MM.1S (cell line): ENCODE data around the gene UNC5C.

Source experiments
- DNase-seq: peaks from one replicate; pipeline ENCODE4 v3.0.0-alpha.2; 2015
- H2AFZ ChIP-seq: fragments of 300-600 bp; sonication (generic); 2 replicates; pipeline ENCODE4 v1.6.0; 2016; ENCODE audit warnings: antibody characterized with exemption, low read length
- H3F3A ChIP-seq: fragments of 300-600 bp; sonication (generic); 2 replicates; pipeline ENCODE4 v1.6.1; 2016; ENCODE audit warnings: mild to moderate bottlenecking, antibody characterized with exemption, low read length, moderate library complexity, mixed read lengths; ENCODE audit not compliant: insufficient read depth
- H3K27ac ChIP-seq: fragments of 300-600 bp; sonication (generic); 2 replicates; pipeline ENCODE4 v1.5.1; 2016; ENCODE audit warnings: mild to moderate bottlenecking, low read length
- H3K27me3 ChIP-seq: fragments of 300-600 bp; sonication (generic); replicated peaks from 2 replicates; pipeline ENCODE4 v1.6.0; 2016; ENCODE audit warnings: low read length; ENCODE audit not compliant: insufficient read depth
- H3K36me3 ChIP-seq: fragments of 300-600 bp; sonication (generic); replicated peaks from 2 replicates; pipeline ENCODE4 v1.6.1; 2016; ENCODE audit warnings: mild to moderate bottlenecking, low read length, mixed read lengths; ENCODE audit not compliant: insufficient read depth
- H3K4me1 ChIP-seq: fragments of 300-600 bp; sonication (generic); 2 replicates; pipeline ENCODE4 v1.6.1; 2016; ENCODE audit warnings: low read length, mixed read lengths
- H3K4me2 ChIP-seq: fragments of 300-600 bp; sonication (generic); 2 replicates; pipeline ENCODE4 v1.6.0; 2016; ENCODE audit warnings: low read depth, low read length
- H3K4me3 ChIP-seq: fragments of 300-600 bp; sonication (generic); 2 replicates; pipeline ENCODE4 v1.5.1; 2016; ENCODE audit warnings: low read length, mixed read lengths
- H3K79me2 ChIP-seq: fragments of 300-600 bp; sonication (generic); 2 replicates; pipeline ENCODE4 v1.6.1; 2016; ENCODE audit warnings: mixed run types, low read length, mixed read lengths
- H3K9ac ChIP-seq: fragments of 300-600 bp; sonication (generic); 2 replicates; pipeline ENCODE4 v1.6.1; 2016; ENCODE audit warnings: low read length, mixed read lengths
- H3K9me2 ChIP-seq: fragments of 300-600 bp; sonication (generic); replicated peaks from 2 replicates; pipeline ENCODE4 v1.6.1; 2016; ENCODE audit warnings: mild to moderate bottlenecking, low read length, mixed read lengths; ENCODE audit not compliant: insufficient read depth
- H3K9me3 ChIP-seq: fragments of 300-600 bp; sonication (generic); replicated peaks from 2 replicates; pipeline ENCODE4 v1.6.1; 2016; ENCODE audit warnings: mild to moderate bottlenecking, low read length, mixed read lengths; ENCODE audit not compliant: insufficient read depth
- H4K20me1 ChIP-seq: fragments of 300-600 bp; sonication (generic); 2 replicates; pipeline ENCODE4 v1.6.1; 2016; ENCODE audit warnings: mild to moderate bottlenecking, low read length, moderate library complexity, mixed read lengths; ENCODE audit not compliant: insufficient read depth
- EZH2 ChIP-seq: fragments of 300-600 bp; sonication (generic); optimal IDR thresholded peaks from 2 replicates; pipeline ENCODE3; 2017; ENCODE audit warnings: low read depth, mild to moderate bottlenecking, antibody characterized with exemption, low read length, mixed read lengths
- EZH2phosphoT487 ChIP-seq: fragments of 300-600 bp; sonication (generic); IDR thresholded peaks from 2 replicates; pipeline ENCODE4 v1.6.1; 2018; ENCODE audit warnings: antibody characterized with exemption, low read length
- TF ChIP-seq, protein P1 (sequence below): fragments of 300-600 bp; sonication (generic); IDR thresholded peaks from 2 replicates; pipeline ENCODE4 v1.5.1; 2016; ENCODE audit warnings: antibody characterized with exemption, low read length, mixed read lengths

Gene UNC5C

DNA sequence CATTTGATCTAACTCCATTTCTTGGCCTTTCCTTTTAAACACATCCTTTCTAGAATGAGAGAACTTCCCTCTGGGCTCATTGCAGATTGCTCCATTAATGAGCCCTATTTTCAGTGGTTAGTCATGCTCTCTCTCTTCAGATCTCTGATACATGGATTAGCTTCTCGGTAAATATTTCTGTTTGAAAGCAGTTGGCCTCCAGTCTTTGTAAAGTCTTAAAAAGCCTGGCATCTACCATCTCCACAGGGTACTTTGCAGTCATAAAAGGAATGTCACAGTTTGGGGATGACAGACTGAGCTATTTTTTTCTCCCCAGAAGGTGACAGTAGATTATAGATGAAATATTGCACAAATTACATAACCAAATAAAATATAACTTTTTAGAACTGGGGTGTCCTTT lies 72.7 kb downstream of the UNC5C start:
- no peak overlapping the region for H3K27ac ChIP-seq
- TF ChIP-seq, protein P1, sequence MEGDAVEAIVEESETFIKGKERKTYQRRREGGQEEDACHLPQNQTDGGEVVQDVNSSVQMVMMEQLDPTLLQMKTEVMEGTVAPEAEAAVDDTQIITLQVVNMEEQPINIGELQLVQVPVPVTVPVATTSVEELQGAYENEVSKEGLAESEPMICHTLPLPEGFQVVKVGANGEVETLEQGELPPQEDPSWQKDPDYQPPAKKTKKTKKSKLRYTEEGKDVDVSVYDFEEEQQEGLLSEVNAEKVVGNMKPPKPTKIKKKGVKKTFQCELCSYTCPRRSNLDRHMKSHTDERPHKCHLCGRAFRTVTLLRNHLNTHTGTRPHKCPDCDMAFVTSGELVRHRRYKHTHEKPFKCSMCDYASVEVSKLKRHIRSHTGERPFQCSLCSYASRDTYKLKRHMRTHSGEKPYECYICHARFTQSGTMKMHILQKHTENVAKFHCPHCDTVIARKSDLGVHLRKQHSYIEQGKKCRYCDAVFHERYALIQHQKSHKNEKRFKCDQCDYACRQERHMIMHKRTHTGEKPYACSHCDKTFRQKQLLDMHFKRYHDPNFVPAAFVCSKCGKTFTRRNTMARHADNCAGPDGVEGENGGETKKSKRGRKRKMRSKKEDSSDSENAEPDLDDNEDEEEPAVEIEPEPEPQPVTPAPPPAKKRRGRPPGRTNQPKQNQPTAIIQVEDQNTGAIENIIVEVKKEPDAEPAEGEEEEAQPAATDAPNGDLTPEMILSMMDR: no peak
- TF ChIP-seq EZH2phosphoT487 (no peak), EZH2 (no peak)
- H3K36me3 ChIP-seq: no peaks in the 10 kb centered on the region
- H3K9me2 ChIP-seq: no peaks in the 10 kb centered on the region
- no peaks in the 10 kb centered on the region for H4K20me1 ChIP-seq
- H3K27me3 ChIP-seq: no peaks in the 10 kb centered on the region
- no peak for DNase-seq
- no peak overlapping the region for H3K4me3 ChIP-seq
- H2AFZ ChIP-seq: no peak overlapping the region
- H3K4me1 ChIP-seq: no peaks in the 10 kb centered on the region
- no peak overlapping the region for H3K9ac ChIP-seq
- no peak overlapping the region for H3K4me2 ChIP-seq
- no peaks in the 10 kb centered on the region for H3K79me2 ChIP-seq
- no peaks in the 10 kb centered on the region for H3F3A ChIP-seq
- H3K9me3 ChIP-seq: no peaks in the 10 kb centered on the region

DNA sequence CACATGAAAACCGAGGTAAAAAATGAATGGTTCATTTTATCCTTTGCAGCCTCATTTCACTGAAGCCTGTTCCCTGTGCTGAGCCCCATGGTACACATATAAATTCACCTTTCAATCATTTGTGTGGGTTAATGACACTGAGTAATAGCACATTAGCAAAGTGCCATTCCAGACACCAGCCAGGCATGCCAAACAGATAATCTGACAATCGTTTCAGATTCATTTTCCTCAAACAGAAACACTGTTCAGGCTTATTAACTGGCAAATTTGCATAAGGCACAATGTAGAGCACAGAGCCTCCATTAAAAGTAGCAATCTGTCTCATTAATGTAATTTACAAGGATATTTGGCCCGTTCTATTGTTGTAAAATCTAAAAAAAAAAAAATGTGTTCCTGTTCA lies 76.2 kb downstream of the UNC5C start:
- Histone ChIP-seq H3K27me3 (no peaks in the 10 kb centered on the region), H3K4me1 (no peaks in the 10 kb centered on the region), H3K4me3 (no peak overlapping the region), H3F3A (no peaks in the 10 kb centered on the region), H3K79me2 (no peaks in the 10 kb centered on the region), H3K9me3 (no peaks in the 10 kb centered on the region), H3K4me2 (no peak overlapping the region), H2AFZ (no peak overlapping the region), H4K20me1 (no peaks in the 10 kb centered on the region), H3K27ac (no peak overlapping the region), H3K9me2 (no peaks in the 10 kb centered on the region), H3K9ac (no peak overlapping the region), H3K36me3 (no peaks in the 10 kb centered on the region)
- TF ChIP-seq, protein P1: no peak
- no peak for TF ChIP-seq EZH2
- no peak for TF ChIP-seq EZH2phosphoT487
- DNase-seq: no peak

DNA sequence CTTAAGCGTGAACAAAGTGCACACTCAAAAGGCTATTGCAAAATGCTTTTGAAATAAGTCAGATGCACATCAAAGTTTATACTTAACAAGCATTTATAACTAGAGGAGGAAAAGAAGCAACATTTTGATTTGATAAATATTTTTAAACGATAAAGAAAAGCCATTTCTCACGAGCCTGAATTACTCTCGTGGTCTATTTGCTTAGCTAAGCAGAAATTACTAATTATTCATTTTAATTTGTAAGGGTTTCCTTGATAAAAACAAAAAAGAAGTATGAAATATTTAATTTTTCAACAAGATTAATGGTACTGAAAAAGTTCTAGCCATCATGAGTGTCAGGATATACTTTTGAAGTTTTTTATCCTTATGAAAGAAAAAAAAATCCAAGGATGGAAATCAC lies 78.2 kb downstream of the UNC5C start:
- TF ChIP-seq, protein P1: no peak
- TF ChIP-seq EZH2phosphoT487 (no peak), EZH2 (no peak)
- no peaks in the 10 kb centered on the region for H3K36me3 ChIP-seq
- H3K9me3 ChIP-seq: no peaks in the 10 kb centered on the region
- H3K79me2 ChIP-seq: no peaks in the 10 kb centered on the region
- no peak overlapping the region for H3K27ac ChIP-seq
- no peak overlapping the region for H3K4me3 ChIP-seq
- H3F3A ChIP-seq: no peaks in the 10 kb centered on the region
- H3K27me3 ChIP-seq: no peaks in the 10 kb centered on the region
- no peaks in the 10 kb centered on the region for H3K9me2 ChIP-seq
- H4K20me1 ChIP-seq: no peaks in the 10 kb centered on the region
- H2AFZ ChIP-seq: no peak overlapping the region
- no peak overlapping the region for H3K9ac ChIP-seq
- H3K4me1 ChIP-seq: no peaks in the 10 kb centered on the region
- no peak for DNase-seq
- no peak overlapping the region for H3K4me2 ChIP-seq
